Lung (tissue), 12 donors: ENCODE measurements around the gene SH2D3A. TPM values are rescaled to one million over a fixed set of nuclear protein-coding genes. Genes with fewer than 3 reads are reported as not detected.

Experiments
- ATAC-seq: fragments of 200-7000 bp; cut with Tn5 transposase; one replicate; pipeline ENCODE4 v1.9.1; 2020; ENCODE audit warnings: moderate number of reproducible peaks; ENCODE audit not compliant: insufficient read depth, low FRiP score
- DNase-seq, 3 donors: peaks; one replicate each; pipeline ENCODE4 v3.0.0-alpha.2; 2013 to 2017
- H3K27ac ChIP-seq, 2 donors: one replicate each; pipeline ENCODE4 v1.5.1; 2013; ENCODE audit warnings: mild to moderate bottlenecking in 2 of 2, moderate library complexity in 2 of 2, control low read depth in 1 of 2, inconsistent platforms in 1 of 2, low read depth in 1 of 2, low read length in 1 of 2
- H3K27me3 ChIP-seq, 3 donors: one replicate each; pipeline ENCODE4 v1.5.1; 2013; ENCODE audit warnings: low read length in 2 of 3; ENCODE audit not compliant: control insufficient read depth in 3 of 3, insufficient read depth in 3 of 3
- H3K36me3 ChIP-seq, 4 donors: one replicate each; pipeline ENCODE4 v1.5.1; 2013; ENCODE audit warnings: low read length in 4 of 4, mild to moderate bottlenecking in 1 of 4, moderate library complexity in 1 of 4; ENCODE audit not compliant: control insufficient read depth in 4 of 4, insufficient read depth in 4 of 4
- H3K4me1 ChIP-seq, 5 donors: one replicate each; pipeline ENCODE4 v1.5.1; 2013; ENCODE audit warnings: low read length in 5 of 5, mild to moderate bottlenecking in 2 of 5, moderate library complexity in 1 of 5; ENCODE audit not compliant: control insufficient read depth in 5 of 5, insufficient read depth in 5 of 5
- H3K4me3 ChIP-seq: one replicate; pipeline ENCODE4 v1.5.1; 2013; ENCODE audit warnings: mild to moderate bottlenecking, control low read depth, moderate library complexity
- H3K9ac ChIP-seq, 2 donors: one replicate each; pipeline ENCODE4 v1.5.1; 2013; ENCODE audit warnings: low read length in 2 of 2, control low read depth in 1 of 2; ENCODE audit not compliant: insufficient read depth in 1 of 2
- H3K9me3 ChIP-seq, 4 donors: one replicate each; pipeline ENCODE4 v1.5.1; 2013; ENCODE audit warnings: low read length in 3 of 4, mild to moderate bottlenecking in 1 of 4, moderate library complexity in 1 of 4; ENCODE audit not compliant: control insufficient read depth in 4 of 4, insufficient read depth in 3 of 4
- WGBS, 2 donors: extraction: QIAGEN DNeasy Blood & Tissue Kit; methylation state at CpG; one replicate each; pipeline ENCODE4 v1.1.7; 2013; 5-methylcytosine and 5-hydroxymethylcytosine counted together
- polyA plus RNA-seq, 2 donors: library from polyadenylated mRNA; stranded (reverse); fragments of 200-250 nt; gene quantifications; one replicate each; pipeline ENCODE4 v1.2.1, GENCODE V29; 2013
- total RNA-seq, 2 donors: library from RNA; depleted of rRNA in 1 of 2; stranded (reverse); fragments of >200 nt in 1 of 2; gene quantifications; one replicate each; pipeline ENCODE4 v1.2.1, GENCODE V29; 2014 to 2021
- TF ChIP-seq, protein P1 (sequence below): IDR thresholded peaks from 2 replicates; pipeline ENCODE4 v1.5.1; 2012; ENCODE audit warnings: mild to moderate bottlenecking; ENCODE audit errors: control extremely low read depth, extremely low read depth
- donor health status: control.
- donor health status: control.
- donor health status: Bipolar disorder and iron deficiency.
- donor health status: healthy.
- donor health status: DM: yes; HTN: yes; CAD: no.

Gene SH2D3A
- total and polyA plus RNA-seq, 4 donors = 16.6 to 30.6 (median 22.7) TPM

- no peaks in the 10 kb centered on the region for H3K9me3 ChIP-seq
- peaks cover 11 to 36% (median 22%) of the 10 kb centered on the region in 4 donors for H3K36me3 ChIP-seq
- no peak overlapping the region for H3K9ac ChIP-seq
Observed at GRCh38 chr19:6753178-6754031, 13.8 kb downstream of the SH2D3A start.

GRCh38 chr19:6752256-6753177 is 14.7 kb downstream of the SH2D3A start:
- Histone ChIP-seq H3K9ac (no peak overlapping the region), H3K9me3 (no peaks in the 10 kb centered on the region), H3K4me3 (no peak overlapping the region), H3K27me3 (no peaks in the 10 kb centered on the region), H3K36me3 (peaks cover 15 to 39% (median 31%) of the 10 kb centered on the region in 4 donors), H3K4me1 (peaks cover 0 to 11% (median 6%) of the 10 kb centered on the region in 5 donors), H3K27ac (peak overlapping the region in 1 of 2 donors; percentile 63)
- DNase-seq = no peak
- no peak for ATAC-seq
- WGBS, 2 donors = 78 to 83% methylated on average over 49 to 50 of the region's 50 CpGs
- TF ChIP-seq, protein P1, sequence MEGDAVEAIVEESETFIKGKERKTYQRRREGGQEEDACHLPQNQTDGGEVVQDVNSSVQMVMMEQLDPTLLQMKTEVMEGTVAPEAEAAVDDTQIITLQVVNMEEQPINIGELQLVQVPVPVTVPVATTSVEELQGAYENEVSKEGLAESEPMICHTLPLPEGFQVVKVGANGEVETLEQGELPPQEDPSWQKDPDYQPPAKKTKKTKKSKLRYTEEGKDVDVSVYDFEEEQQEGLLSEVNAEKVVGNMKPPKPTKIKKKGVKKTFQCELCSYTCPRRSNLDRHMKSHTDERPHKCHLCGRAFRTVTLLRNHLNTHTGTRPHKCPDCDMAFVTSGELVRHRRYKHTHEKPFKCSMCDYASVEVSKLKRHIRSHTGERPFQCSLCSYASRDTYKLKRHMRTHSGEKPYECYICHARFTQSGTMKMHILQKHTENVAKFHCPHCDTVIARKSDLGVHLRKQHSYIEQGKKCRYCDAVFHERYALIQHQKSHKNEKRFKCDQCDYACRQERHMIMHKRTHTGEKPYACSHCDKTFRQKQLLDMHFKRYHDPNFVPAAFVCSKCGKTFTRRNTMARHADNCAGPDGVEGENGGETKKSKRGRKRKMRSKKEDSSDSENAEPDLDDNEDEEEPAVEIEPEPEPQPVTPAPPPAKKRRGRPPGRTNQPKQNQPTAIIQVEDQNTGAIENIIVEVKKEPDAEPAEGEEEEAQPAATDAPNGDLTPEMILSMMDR = no peak

More at GRCh38 chr19:6753178-6754031, 13.8 kb downstream of the SH2D3A start:
- DNase-seq (peak; percentile 66 to 76 (median 74)), ATAC-seq (peak; percentile 83)
- TF ChIP-seq, protein P1 = peak; percentile 10
- WGBS, 2 donors = 7 to 27% methylated on average over 50 of the region's 50 CpGs
- H3K4me1 ChIP-seq = peaks cover 0 to 11% (median 6%) of the 10 kb centered on the region in 5 donors
- H3K4me3 ChIP-seq = peak overlapping the region; percentile 11
- peak overlapping the region in 1 of 2 donors; percentile 63 for H3K27ac ChIP-seq
- H3K27me3 ChIP-seq = no peaks in the 10 kb centered on the region

DNA sequence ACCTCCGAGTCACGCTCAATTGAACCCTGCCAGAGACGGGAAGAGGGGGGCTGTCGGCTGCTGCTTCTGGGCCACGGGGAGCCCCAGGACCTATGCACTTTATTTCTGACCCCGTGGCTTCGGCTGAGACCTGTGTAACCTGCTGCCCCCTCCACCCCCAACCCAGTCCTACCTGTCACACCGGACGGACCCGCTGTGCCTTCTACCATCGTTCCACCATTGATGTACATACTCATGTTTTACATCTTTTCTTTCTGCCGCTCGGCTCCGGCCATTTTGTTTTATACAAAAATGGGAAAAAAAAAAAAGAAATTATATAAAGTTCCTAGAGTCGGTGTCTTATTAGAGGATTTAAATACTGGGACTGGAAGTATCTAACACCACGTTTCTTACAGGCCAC is 16.0 kb downstream of the SH2D3A start:
- Histone ChIP-seq H3K9me3 (no peaks in the 10 kb centered on the region), H3K4me3 (no peak overlapping the region), H3K36me3 (peaks cover 20 to 47% (median 43%) of the 10 kb centered on the region in 4 donors), H3K9ac (no peak overlapping the region), H3K27me3 (no peaks in the 10 kb centered on the region), H3K27ac (no peak overlapping the region), H3K4me1 (peaks cover 0 to 11% (median 6%) of the 10 kb centered on the region in 5 donors)
- TF ChIP-seq, protein P1 = no peak
- ATAC-seq (no peak), DNase-seq (no peak)
- 94 to 95% methylated on average over 16 of the region's 16 CpGs for WGBS, 2 donors
